Peyer's patch (tissue), 4 donors: ENCODE results near the gene SORCS1. TPM values are rescaled to one million over a fixed set of nuclear protein-coding genes. Genes with fewer than 3 reads are reported as not detected.

ENCODE experiments used
- DNase-seq, 3 donors: peaks; one replicate each; pipeline ENCODE4 v3.0.0-alpha.2; 2017 to 2019
- H3K27ac ChIP-seq, 4 donors: fragments of 200-600 bp; sonication (generic); one replicate each; pipeline ENCODE4 v1.5.1; 2016 to 2019
- H3K27me3 ChIP-seq, 2 donors: fragments of 200-600 bp; sonication (generic); one replicate each; pipeline ENCODE4 v1.5.1; 2019
- H3K36me3 ChIP-seq, 3 donors: fragments of 200-600 bp; sonication (generic); one replicate each; pipeline ENCODE4 v1.5.1; 2016 to 2019
- H3K4me1 ChIP-seq, 4 donors: fragments of 200-600 bp; sonication (generic); one replicate each; pipeline ENCODE4 v1.5.1; 2016 to 2019
- H3K4me3 ChIP-seq, 4 donors: fragments of 200-600 bp; sonication (generic); 1 replicate in 3 of 4; 2 replicates in 1 of 4; pipeline ENCODE4 v1.5.1; 2016 to 2019; ENCODE audit warnings: mild to moderate bottlenecking in 1 of 4
- H3K9me3 ChIP-seq, 4 donors: fragments of 200-600 bp; sonication (generic); one replicate each; pipeline ENCODE4 v1.5.1; 2016 to 2019; ENCODE audit warnings: mild to moderate bottlenecking in 1 of 4
- POLR2A ChIP-seq, 2 donors: fragments of 450-650 bp; IDR thresholded peaks; one replicate each; pipeline ENCODE4 v1.5.1; 2017; ENCODE audit warnings: antibody characterized with exemption in 2 of 2, mild to moderate bottlenecking in 2 of 2, moderate library complexity in 2 of 2
- total RNA-seq, 4 donors: library from RNA; depleted of rRNA; stranded (reverse); fragments of >200 nt; gene quantifications; one replicate each; pipeline ENCODE4 v1.1.0, GENCODE V29; 2016
- TF ChIP-seq, protein P1 (sequence below), 6 experiments: fragments of 450-650 bp in 4 of 6; fragments of 200-600 bp in 2 of 6; sonication (generic) in 1 of 6; IDR thresholded peaks; one replicate each; pipeline ENCODE4 v1.5.1; 2017 to 2019; ENCODE audit warnings: antibody characterized with exemption in 6 of 6, mild to moderate bottlenecking in 3 of 6, moderate library complexity in 1 of 6

Gene SORCS1
- total RNA-seq, 4 donors from 2014 or later: 0.53 to 5.9 (median 2.4) TPM

DNA sequence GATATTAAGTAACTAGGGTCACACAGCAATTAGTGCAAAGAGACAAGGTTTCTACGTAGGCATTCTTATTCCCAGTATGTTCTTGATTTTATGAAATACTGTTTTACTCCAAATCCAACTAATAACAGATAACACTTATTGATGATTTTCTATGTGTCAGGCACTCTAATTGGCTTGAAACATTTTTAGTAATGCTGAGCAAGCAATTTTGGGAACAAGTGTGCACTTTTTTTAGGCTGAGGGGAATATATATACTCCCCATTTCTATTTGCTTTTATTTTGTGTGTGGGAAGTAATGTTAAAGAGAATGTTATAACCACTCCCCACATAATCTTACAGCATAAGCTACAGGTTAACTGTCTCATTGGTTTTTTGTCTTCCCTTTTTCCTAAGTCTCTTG, 4.2 kb upstream of the SORCS1 start:
- no peak for DNase-seq
- no peaks in the 10 kb centered on the region for H3K4me1 ChIP-seq
- TF ChIP-seq, protein P1, sequence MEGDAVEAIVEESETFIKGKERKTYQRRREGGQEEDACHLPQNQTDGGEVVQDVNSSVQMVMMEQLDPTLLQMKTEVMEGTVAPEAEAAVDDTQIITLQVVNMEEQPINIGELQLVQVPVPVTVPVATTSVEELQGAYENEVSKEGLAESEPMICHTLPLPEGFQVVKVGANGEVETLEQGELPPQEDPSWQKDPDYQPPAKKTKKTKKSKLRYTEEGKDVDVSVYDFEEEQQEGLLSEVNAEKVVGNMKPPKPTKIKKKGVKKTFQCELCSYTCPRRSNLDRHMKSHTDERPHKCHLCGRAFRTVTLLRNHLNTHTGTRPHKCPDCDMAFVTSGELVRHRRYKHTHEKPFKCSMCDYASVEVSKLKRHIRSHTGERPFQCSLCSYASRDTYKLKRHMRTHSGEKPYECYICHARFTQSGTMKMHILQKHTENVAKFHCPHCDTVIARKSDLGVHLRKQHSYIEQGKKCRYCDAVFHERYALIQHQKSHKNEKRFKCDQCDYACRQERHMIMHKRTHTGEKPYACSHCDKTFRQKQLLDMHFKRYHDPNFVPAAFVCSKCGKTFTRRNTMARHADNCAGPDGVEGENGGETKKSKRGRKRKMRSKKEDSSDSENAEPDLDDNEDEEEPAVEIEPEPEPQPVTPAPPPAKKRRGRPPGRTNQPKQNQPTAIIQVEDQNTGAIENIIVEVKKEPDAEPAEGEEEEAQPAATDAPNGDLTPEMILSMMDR (IDR thresholded peaks at IDR 0.05): no peak
- no peak for TF ChIP-seq POLR2A (IDR thresholded peaks at IDR 0.05)

DNA sequence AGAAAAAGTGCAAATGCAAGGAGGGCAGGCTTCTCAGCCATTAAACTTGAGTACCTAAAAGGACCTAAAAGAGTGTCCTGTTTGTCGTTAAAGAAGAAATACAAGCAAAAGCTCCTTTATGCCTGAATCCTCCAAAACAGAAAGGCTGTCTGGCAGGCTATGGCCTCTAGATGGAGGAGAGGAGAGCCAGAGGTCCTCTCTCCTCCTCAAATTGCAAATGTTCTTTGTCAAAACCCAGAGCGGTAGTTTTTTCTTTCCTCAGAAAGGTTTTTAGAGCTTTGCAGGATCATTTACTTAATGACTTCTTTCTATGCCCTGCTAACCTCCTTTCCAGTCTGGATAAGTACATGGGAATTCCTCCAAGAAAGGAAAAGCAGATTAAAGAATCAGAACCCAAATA, 1.9 kb upstream of the SORCS1 start:
- DNase-seq: no peak
- TF ChIP-seq, protein P1 (IDR thresholded peaks at IDR 0.05): no peak
- no peak for TF ChIP-seq POLR2A (IDR thresholded peaks at IDR 0.05)
- no peak overlapping the region for H3K4me3 ChIP-seq
- H3K27ac ChIP-seq: no peak overlapping the region
- no peaks in the 10 kb centered on the region for H3K4me1 ChIP-seq
- H3K9me3 ChIP-seq: no peaks in the 10 kb centered on the region
- H3K36me3 ChIP-seq: no peaks in the 10 kb centered on the region
- H3K27me3 ChIP-seq: no peaks in the 10 kb centered on the region

More for the DNA sequence above, 4.2 kb upstream of the SORCS1 start:
- no peaks in the 10 kb centered on the region for H3K9me3 ChIP-seq
- H3K36me3 ChIP-seq: no peaks in the 10 kb centered on the region
- H3K27ac ChIP-seq: no peak overlapping the region
- no peaks in the 10 kb centered on the region for H3K27me3 ChIP-seq
- no peak overlapping the region for H3K4me3 ChIP-seq

- Histone ChIP-seq H3K27ac (peak overlapping the region in 1 of 4 donors; percentile 19), H3K27me3 (no peaks in the 10 kb centered on the region), H3K4me3 (peak overlapping the region in 3 of 4 donors; percentile 27 to 49 (median 48))
Observed at GRCh38 chr10:107164992-107165391, 486 bp upstream of the SORCS1 start.

DNA sequence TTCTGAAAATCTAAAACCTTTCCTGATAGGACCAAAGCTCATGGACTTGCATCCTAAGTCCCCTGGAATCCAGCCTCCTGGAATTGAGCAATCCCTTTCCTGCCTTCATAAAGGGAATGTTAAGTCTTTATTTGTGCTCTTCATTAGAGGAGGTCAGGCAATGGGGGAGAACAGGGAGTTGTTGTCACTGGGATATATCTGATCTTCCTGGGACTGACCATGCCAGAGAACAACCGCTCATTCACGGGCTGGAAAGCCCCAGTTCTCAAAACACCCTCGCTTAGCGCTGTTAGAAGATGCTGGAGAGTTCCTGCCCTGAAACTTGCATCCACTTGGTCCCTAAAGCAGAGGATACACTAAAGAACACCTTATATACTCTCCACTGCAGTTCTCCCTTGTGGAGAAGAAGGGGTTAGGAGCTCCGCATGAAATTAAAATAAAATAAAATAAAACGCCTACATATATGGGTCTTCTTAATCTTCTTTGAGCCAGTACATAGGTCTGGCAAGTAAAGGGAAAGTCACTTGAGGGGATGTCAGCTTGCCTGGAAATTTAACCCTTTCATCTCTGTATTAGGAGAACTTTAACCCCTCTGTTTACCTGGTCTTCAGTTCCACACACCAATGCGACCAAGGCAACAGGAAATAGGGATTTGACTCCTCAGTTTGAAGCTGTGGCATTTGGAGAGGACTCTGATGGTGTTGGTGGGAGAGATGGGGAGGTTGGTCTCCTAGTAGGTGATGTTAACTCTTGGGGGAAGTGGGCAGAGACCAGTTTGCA, 1.2 kb downstream of the SORCS1 start:
- H3K36me3 ChIP-seq: no peaks in the 10 kb centered on the region
- TF ChIP-seq, protein P1 (IDR thresholded peaks at IDR 0.05): no peak
- no peak for TF ChIP-seq POLR2A (IDR thresholded peaks at IDR 0.05)

More at GRCh38 chr10:107164992-107165391, 486 bp upstream of the SORCS1 start:
- no peaks in the 10 kb centered on the region for H3K9me3 ChIP-seq
- no peaks in the 10 kb centered on the region for H3K4me1 ChIP-seq
- no peaks in the 10 kb centered on the region for H3K36me3 ChIP-seq
- no peak for TF ChIP-seq POLR2A (IDR thresholded peaks at IDR 0.05)
- TF ChIP-seq, protein P1 (IDR thresholded peaks at IDR 0.05): no peak
- no peak for DNase-seq

GRCh38 chr10:107160866-107161265, 3.6 kb downstream of the SORCS1 start:
- no peaks in the 10 kb centered on the region for H3K4me1 ChIP-seq

More for the DNA sequence above, 1.2 kb downstream of the SORCS1 start:
- Histone ChIP-seq H3K27me3 (no peaks in the 10 kb centered on the region), H3K27ac (no peak overlapping the region), H3K4me3 (peak overlapping the region in 2 of 4 donors; percentile 27 to 49), H3K9me3 (no peaks in the 10 kb centered on the region), H3K4me1 (no peaks in the 10 kb centered on the region)
- DNase-seq: no peak

More at GRCh38 chr10:107160866-107161265, 3.6 kb downstream of the SORCS1 start:
- Histone ChIP-seq H3K36me3 (no peaks in the 10 kb centered on the region), H3K9me3 (no peaks in the 10 kb centered on the region), H3K4me3 (no peak overlapping the region), H3K27me3 (no peaks in the 10 kb centered on the region), H3K27ac (no peak overlapping the region)
- no peak for DNase-seq
- no peak for TF ChIP-seq POLR2A (IDR thresholded peaks at IDR 0.05)
- TF ChIP-seq, protein P1 (IDR thresholded peaks at IDR 0.05): no peak
